ENCODE results near the gene SF3B2. TPM values are rescaled to one million over a fixed set of nuclear protein-coding genes. Genes with fewer than 3 reads are reported as not detected.

The SF3B2 gene
- total and polyA plus RNA-seq, 5 experiments from 2014 or later, result 70.3 to 197 (median 115) TPM

DNA sequence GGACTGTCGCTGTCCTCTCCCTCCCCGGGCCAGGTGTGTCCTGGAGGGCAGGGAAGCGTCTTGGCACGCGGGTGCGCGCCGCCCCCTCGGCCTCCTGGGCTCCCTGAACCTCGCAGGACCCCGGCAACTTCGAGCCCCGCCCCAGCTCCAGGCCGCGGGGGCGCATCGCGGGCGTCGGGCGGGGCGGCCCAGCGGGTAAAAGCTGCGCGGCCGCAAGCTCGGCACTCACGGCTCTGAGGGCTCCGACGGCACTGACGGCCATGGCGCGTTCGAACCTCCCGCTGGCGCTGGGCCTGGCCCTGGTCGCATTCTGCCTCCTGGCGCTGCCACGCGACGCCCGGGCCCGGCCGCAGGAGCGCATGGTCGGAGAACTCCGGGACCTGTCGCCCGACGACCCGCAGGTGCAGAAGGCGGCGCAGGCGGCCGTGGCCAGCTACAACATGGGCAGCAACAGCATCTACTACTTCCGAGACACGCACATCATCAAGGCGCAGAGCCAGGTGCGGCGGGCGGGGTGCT, 40.3 kb upstream of the SF3B2 start, which contains the start of gene CST6:
CST6 (plus strand) TSS at position 224 of the 519 bp plus-strand sequence; CDS start at position 261, 37 bp downstream.
- Mint-ChIP-seq H3K27me3 (peaks cover 1 to 15% (median 10%) of the 10 kb centered on the region in 5 donors), H3K36me3 (no peaks in the 10 kb centered on the region), H3K9me3 (no peaks in the 10 kb centered on the region), H3K4me3 (peak within 1 kb of the TSS in 5 of 10 donors; percentile 29 to 69 (median 43)), H3K4me1 (peaks cover 0 to 4% (median 2%) of the 10 kb centered on the region in 4 donors), H3K27ac (peak within 1 kb of the TSS in 1 of 10 donors; percentile 56)
- ATAC-seq (peak; percentile 39 to 74), DNase-seq (peak in 2 of 10 donors; percentile 16 to 54)
- POLR2A ChIA-PET, result interaction anchor here (0.6 to 1.4 kb wide), 6 partner anchors 9 to 363 kb away, joined by 3 to 6 read pairs (median 4); partner anchors contain the start of genes BANF1, EIF1AD and SF3B2

DNA sequence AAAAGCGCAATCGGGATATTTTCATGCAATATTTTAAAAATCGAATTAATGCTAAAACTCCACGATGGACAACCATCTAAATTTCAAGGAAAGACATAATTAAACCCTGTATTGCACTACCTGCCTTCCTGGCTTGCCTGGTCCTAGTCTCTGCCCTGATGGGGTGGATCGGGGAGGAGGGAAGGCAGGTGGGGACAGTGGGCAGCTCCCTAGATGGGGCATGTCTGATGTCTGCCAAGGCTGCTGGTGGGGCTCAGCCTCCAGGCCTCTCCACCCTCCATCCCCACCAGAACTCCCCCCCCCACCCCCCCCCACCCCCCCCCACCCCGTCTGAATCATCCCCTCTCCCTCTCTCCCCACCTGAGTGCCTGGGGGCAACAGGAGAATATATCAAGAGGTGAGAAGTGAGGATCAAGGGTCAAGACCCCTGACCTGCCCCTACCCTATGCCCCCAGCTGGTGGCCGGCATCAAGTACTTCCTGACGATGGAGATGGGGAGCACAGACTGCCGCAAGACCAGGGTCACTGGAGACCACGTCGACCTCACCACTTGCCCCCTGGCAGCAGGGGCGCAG, 39.7 kb upstream of the SF3B2 start:
- no peaks in the 10 kb centered on the region for H3K36me3 Mint-ChIP-seq
- POLR2A ChIA-PET, result interaction anchor here (0.6 to 1.4 kb wide), 4 partner anchors 10 to 40 kb away, joined by 3 to 4 read pairs (median 4); partner anchors contain the start of gene BANF1
- H3K9me3 Mint-ChIP-seq, result no peaks in the 10 kb centered on the region
- ATAC-seq (peak in 1 of 2 donors; percentile 26), DNase-seq (peak in 1 of 10 donors; percentile 32)
- H3K4me3 Mint-ChIP-seq, result peak overlapping the region in 4 of 10 donors; percentile 29 to 69 (median 47)
- H3K4me1 Mint-ChIP-seq, result peaks cover 0 to 4% (median 2%) of the 10 kb centered on the region in 4 donors
- peaks cover 1 to 15% (median 10%) of the 10 kb centered on the region in 5 donors for H3K27me3 Mint-ChIP-seq
- H3K27ac Mint-ChIP-seq, result peak overlapping the region in 1 of 10 donors; percentile 56

DNA sequence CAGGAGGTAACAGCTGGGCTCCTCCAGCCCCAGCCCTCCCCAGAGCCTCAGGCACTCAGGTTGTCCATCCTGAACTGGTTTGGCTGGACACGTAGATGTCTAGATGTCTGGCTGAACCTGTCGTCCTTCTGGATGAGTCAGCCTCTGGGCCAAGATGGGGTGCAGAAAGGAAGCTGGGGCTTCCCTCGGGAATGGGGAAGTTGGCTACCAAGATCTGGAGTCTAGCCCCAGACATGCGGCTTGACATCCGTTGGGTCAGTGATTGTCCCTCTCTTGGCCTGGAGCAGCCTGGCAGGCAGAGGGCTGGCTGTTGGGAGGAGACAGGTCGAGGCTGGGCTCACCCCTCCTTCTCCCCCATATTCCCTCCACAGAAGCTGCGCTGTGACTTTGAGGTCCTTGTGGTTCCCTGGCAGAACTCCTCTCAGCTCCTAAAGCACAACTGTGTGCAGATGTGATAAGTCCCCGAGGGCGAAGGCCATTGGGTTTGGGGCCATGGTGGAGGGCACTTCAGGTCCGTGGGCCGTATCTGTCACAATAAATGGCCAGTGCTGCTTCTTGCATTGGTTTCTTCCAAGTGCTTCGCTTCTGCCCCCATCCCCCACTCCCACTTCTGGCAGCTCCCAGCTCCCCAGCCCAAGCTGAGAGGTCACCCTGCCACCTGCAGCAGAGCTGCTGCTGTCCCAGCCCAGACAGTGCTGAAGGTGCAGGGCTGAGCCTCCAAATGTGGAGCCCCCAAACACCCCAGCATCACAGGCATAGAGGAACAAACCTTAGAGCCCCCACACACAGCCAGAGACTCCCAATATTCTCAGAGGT, 39.0 kb upstream of the SF3B2 start:
- no peaks in the 10 kb centered on the region for H3K9me3 Mint-ChIP-seq

GRCh38 chr11:66013762-66014100, 38.4 kb upstream of the SF3B2 start:
- no peak overlapping the region for H3K27ac Mint-ChIP-seq
- peaks cover 1 to 15% (median 10%) of the 10 kb centered on the region in 5 donors for H3K27me3 Mint-ChIP-seq
- POLR2A ChIA-PET, result interaction anchor here (0.6 kb wide), 1 partner anchor 564 kb away, joined by 4 read pairs; no protein-coding TSS in a partner anchor
- DNase-seq (peak in 1 of 10 donors; percentile 45), ATAC-seq (no peak)
- H3K4me1 Mint-ChIP-seq, result peaks cover 0 to 7% (median 2%) of the 10 kb centered on the region in 4 donors
- H3K36me3 Mint-ChIP-seq, result no peaks in the 10 kb centered on the region
- H3K9me3 Mint-ChIP-seq, result no peaks in the 10 kb centered on the region
- H3K4me3 Mint-ChIP-seq, result no peak overlapping the region

More for the DNA sequence above, 39.0 kb upstream of the SF3B2 start:
- DNase-seq, result peak in 1 of 10 donors; percentile 55
- Mint-ChIP-seq H3K4me3 (peak overlapping the region in 1 of 10 donors; percentile 23), H3K36me3 (no peaks in the 10 kb centered on the region), H3K4me1 (peaks cover 0 to 7% (median 2%) of the 10 kb centered on the region in 4 donors), H3K27me3 (peaks cover 1 to 15% (median 10%) of the 10 kb centered on the region in 5 donors), H3K27ac (peak overlapping the region in 2 of 10 donors; percentile 18 to 56)
- POLR2A ChIA-PET, result interaction anchor here (1.3 to 1.4 kb wide), 3 partner anchors 9 to 19 kb away, joined by 3 to 4 read pairs (median 4); partner anchors contain the start of gene BANF1
- no peak for ATAC-seq

- no peaks in the 10 kb centered on the region for H3K9me3 Mint-ChIP-seq
- POLR2A ChIA-PET, result no interaction called here
- H3K4me3 Mint-ChIP-seq, result no peak overlapping the region
- H3K4me1 Mint-ChIP-seq, result peaks cover 0 to 7% (median 2%) of the 10 kb centered on the region in 4 donors
- H3K27me3 Mint-ChIP-seq, result peaks cover 1 to 15% (median 10%) of the 10 kb centered on the region in 5 donors
- no peak overlapping the region for H3K27ac Mint-ChIP-seq
- H3K36me3 Mint-ChIP-seq, result no peaks in the 10 kb centered on the region
- ATAC-seq, result no peak
- DNase-seq, result peak in 1 of 10 donors; percentile 41
Observed at GRCh38 chr11:66014804-66015453, 37.2 kb upstream of the SF3B2 start.

DNA sequence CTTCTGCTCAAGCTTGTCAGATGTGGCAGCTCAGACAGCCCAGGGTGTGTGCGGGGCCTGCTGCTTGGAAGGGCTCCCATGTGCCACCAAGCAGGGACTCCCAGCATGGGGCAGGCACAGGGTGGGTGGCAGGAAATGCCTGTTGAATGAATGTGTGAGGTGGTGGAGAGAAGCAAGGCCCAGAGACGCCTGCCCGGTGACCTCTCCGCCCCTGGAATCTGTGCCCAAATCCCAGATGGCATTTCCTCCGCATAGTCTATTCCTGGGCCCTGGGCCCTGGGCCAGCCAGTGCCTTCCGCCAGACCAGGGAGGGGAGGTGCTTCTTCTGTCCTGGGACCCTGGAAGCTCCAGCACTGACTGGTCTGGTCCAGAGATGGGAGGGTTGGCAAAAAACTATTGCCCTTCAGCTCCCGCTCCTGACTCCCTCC, 36.7 kb upstream of the SF3B2 start:
- Mint-ChIP-seq H3K4me3 (no peak overlapping the region), H3K9me3 (no peaks in the 10 kb centered on the region), H3K4me1 (peaks cover 0 to 7% (median under 1%) of the 10 kb centered on the region in 4 donors), H3K36me3 (no peaks in the 10 kb centered on the region), H3K27me3 (peaks cover 1 to 15% (median 7%) of the 10 kb centered on the region in 5 donors), H3K27ac (no peak overlapping the region)
- peak in 1 of 10 donors; percentile 30 for DNase-seq
- no peak for ATAC-seq
- POLR2A ChIA-PET, result no interaction called here

- no peaks in the 10 kb centered on the region for H3K36me3 Mint-ChIP-seq
- peak overlapping the region in 1 of 10 donors; percentile 53 for H3K27ac Mint-ChIP-seq
- peaks cover 0 to 7% (median 2%) of the 10 kb centered on the region in 4 donors for H3K4me1 Mint-ChIP-seq
- POLR2A ChIA-PET, result no interaction called here
- ATAC-seq (no peak), DNase-seq (no peak)
- H3K9me3 Mint-ChIP-seq, result no peaks in the 10 kb centered on the region
- H3K4me3 Mint-ChIP-seq, result no peak overlapping the region
- H3K27me3 Mint-ChIP-seq, result peaks cover 1 to 15% (median 6%) of the 10 kb centered on the region in 5 donors
Observed at GRCh38 chr11:66015936-66016792, 36.0 kb upstream of the SF3B2 start.

DNA sequence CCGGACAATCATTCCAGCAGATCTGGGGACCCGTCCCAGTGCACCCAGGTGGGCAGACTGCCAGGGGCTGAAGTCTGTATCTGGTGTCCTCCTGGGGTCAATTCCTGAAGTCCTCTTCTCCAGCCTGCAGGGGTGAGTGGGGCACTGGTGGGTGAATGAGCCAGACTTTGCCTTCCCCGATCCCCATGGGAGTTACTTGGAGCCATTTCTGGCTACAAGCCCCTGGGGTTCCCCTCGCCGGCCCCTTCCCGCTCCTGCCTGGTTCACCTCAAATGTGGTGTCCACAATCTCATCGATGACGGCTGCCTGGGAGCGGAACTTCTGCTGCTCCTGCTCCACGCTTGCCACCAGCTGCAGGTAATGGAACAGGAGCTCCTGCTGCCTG, 35.4 kb upstream of the SF3B2 start:
- Mint-ChIP-seq H3K9me3 (no peaks in the 10 kb centered on the region), H3K27ac (peak overlapping the region in 1 of 10 donors; percentile 53), H3K4me1 (peaks cover 0 to 7% (median 3%) of the 10 kb centered on the region in 4 donors), H3K27me3 (peaks cover 1 to 13% (median 6%) of the 10 kb centered on the region in 5 donors), H3K36me3 (no peaks in the 10 kb centered on the region), H3K4me3 (no peak overlapping the region)
- ATAC-seq (no peak), DNase-seq (no peak)
- POLR2A ChIA-PET, result no interaction called here

- POLR2A ChIA-PET, result interaction anchor here (0.7 kb wide), 1 partner anchor 118 kb away, joined by 6 read pairs; no protein-coding TSS in a partner anchor
- DNase-seq (no peak), ATAC-seq (no peak)
- Mint-ChIP-seq H3K9me3 (no peaks in the 10 kb centered on the region), H3K4me3 (no peak overlapping the region), H3K4me1 (peaks cover 0 to 11% (median 4%) of the 10 kb centered on the region in 4 donors), H3K27me3 (peaks cover 1 to 13% (median 6%) of the 10 kb centered on the region in 5 donors), H3K36me3 (no peaks in the 10 kb centered on the region), H3K27ac (peak overlapping the region in 1 of 10 donors; percentile 48)
Observed at GRCh38 chr11:66017321-66017720, 34.8 kb upstream of the SF3B2 start.

DNA sequence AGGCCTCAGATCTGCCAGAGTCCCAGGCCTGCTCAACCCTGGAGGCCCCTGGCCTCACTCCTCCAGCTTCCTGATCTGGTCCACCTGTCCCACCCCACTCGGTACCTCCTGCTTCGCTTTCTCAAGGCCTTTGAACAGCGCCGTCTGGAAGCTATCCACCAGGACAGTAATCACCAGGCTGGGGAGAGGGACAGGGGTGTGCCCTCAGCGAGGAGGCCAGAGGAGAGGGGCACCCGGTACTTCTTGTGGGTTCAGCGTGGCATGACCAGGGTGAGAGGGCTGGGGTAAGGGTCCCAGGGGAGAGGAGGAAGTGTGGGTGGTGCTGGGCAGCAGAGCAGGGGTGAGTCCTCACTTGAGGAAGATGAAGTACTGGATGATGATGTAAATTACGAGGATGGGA, 32.0 kb upstream of the SF3B2 start:
- Mint-ChIP-seq H3K27me3 (peaks cover 1 to 8% (median 4%) of the 10 kb centered on the region in 5 donors), H3K4me1 (peaks cover 4 to 14% (median 7%) of the 10 kb centered on the region in 4 donors), H3K4me3 (no peak overlapping the region), H3K9me3 (no peaks in the 10 kb centered on the region), H3K27ac (no peak overlapping the region), H3K36me3 (no peaks in the 10 kb centered on the region)
- DNase-seq (peak in 1 of 10 donors; percentile 40), ATAC-seq (no peak)
- POLR2A ChIA-PET, result interaction anchor here (1.0 kb wide), 1 partner anchor 17 kb away, joined by 3 read pairs; no protein-coding TSS in a partner anchor
